Nephron (organoid): ENCODE measurements around the gene ATXN7.

Source experiments
- H3K27ac Mint-ChIP-seq, 3 experiments: 2 replicates each; pipeline ENCODE4 v1.8.0; 2020; ENCODE audit warnings: mixed read lengths in 3 of 3, mild to moderate bottlenecking in 2 of 3, moderate library complexity in 1 of 3
- H3K27me3 Mint-ChIP-seq: 2 replicates; pipeline ENCODE4 v1.8.0; 2021; ENCODE audit warnings: low read depth, mild to moderate bottlenecking, moderate library complexity, mixed read lengths
- H3K36me3 Mint-ChIP-seq: 2 replicates; pipeline ENCODE4 v1.8.0; 2020; ENCODE audit warnings: low read depth, mixed read lengths
- H3K4me1 Mint-ChIP-seq: 2 replicates; pipeline ENCODE4 v1.8.0; 2020; ENCODE audit warnings: mixed read lengths
- H3K4me3 Mint-ChIP-seq, 3 experiments: 2 replicates each; pipeline ENCODE4 v1.8.0; 2020; ENCODE audit warnings: mild to moderate bottlenecking in 3 of 3, mixed read lengths in 3 of 3, moderate library complexity in 2 of 3
- H3K9me3 Mint-ChIP-seq: 2 replicates; pipeline ENCODE4 v1.8.0; 2020; ENCODE audit warnings: mixed read lengths
- CTCF ChIP-seq, 3 experiments: fragments of 200-600 bp; sonication (generic); IDR thresholded peaks; one replicate each; pipeline ENCODE4 v1.5.0; 2021; ENCODE audit warnings: antibody characterized with exemption in 3 of 3; ENCODE audit not compliant: unreplicated experiment in 3 of 3

Gene ATXN7

GRCh38 chr3:63922491-63923199 is 59.0 kb downstream of the ATXN7 start:
- peaks cover 12% of the 10 kb centered on the region for H3K9me3 Mint-ChIP-seq

GRCh38 chr3:63926309-63926708 is 62.6 kb downstream of the ATXN7 start:
- H3K27ac Mint-ChIP-seq, result no peak overlapping the region
- TF ChIP-seq CTCF (IDR thresholded peaks at IDR 0.05; ENCODE audit: unreplicated experiment in 3 of 3), result no peak
- H3K4me1 Mint-ChIP-seq, result no peaks in the 10 kb centered on the region
- H3K36me3 Mint-ChIP-seq, result peaks cover 64% of the 10 kb centered on the region
- no peak overlapping the region for H3K4me3 Mint-ChIP-seq
- H3K9me3 Mint-ChIP-seq, result peaks cover 12% of the 10 kb centered on the region
- H3K27me3 Mint-ChIP-seq, result peaks cover 4% of the 10 kb centered on the region

More at GRCh38 chr3:63922491-63923199, 59.0 kb downstream of the ATXN7 start:
- Mint-ChIP-seq H3K27ac (no peak overlapping the region), H3K4me3 (no peak overlapping the region), H3K4me1 (no peaks in the 10 kb centered on the region), H3K36me3 (peaks cover 77% of the 10 kb centered on the region), H3K27me3 (peaks cover 4% of the 10 kb centered on the region)
- no peak for TF ChIP-seq CTCF (IDR thresholded peaks at IDR 0.05; ENCODE audit: unreplicated experiment in 3 of 3)

GRCh38 chr3:63927422-63928280 is 64.0 kb downstream of the ATXN7 start:
- Mint-ChIP-seq H3K36me3 (peaks cover 57% of the 10 kb centered on the region), H3K4me1 (no peaks in the 10 kb centered on the region), H3K4me3 (no peak overlapping the region), H3K9me3 (peaks cover 12% of the 10 kb centered on the region), H3K27ac (no peak overlapping the region), H3K27me3 (peaks cover 4% of the 10 kb centered on the region)
- no peak for TF ChIP-seq CTCF (IDR thresholded peaks at IDR 0.05; ENCODE audit: unreplicated experiment in 3 of 3)

- H3K36me3 Mint-ChIP-seq, result peaks cover 24% of the 10 kb centered on the region
- H3K27me3 Mint-ChIP-seq, result no peaks in the 10 kb centered on the region
- H3K9me3 Mint-ChIP-seq, result no peaks in the 10 kb centered on the region
- no peaks in the 10 kb centered on the region for H3K4me1 Mint-ChIP-seq
- no peak overlapping the region for H3K4me3 Mint-ChIP-seq
- TF ChIP-seq CTCF (IDR thresholded peaks at IDR 0.05; ENCODE audit: unreplicated experiment in 3 of 3), result no peak
- H3K27ac Mint-ChIP-seq, result no peak overlapping the region
These were observed 67.6 kb downstream of the ATXN7 start for GRCh38 chr3:63931290-63931689.

GRCh38 chr3:63932509-63933212 is 69.0 kb downstream of the ATXN7 start:
- Mint-ChIP-seq H3K4me1 (peaks cover 11% of the 10 kb centered on the region), H3K27me3 (no peaks in the 10 kb centered on the region), H3K27ac (no peak overlapping the region), H3K36me3 (peaks cover 15% of the 10 kb centered on the region), H3K4me3 (no peak overlapping the region), H3K9me3 (no peaks in the 10 kb centered on the region)
- no peak for TF ChIP-seq CTCF (IDR thresholded peaks at IDR 0.05; ENCODE audit: unreplicated experiment in 3 of 3)
